Measurements from ENCODE around the gene PLOD1.

Gene PLOD1

GRCh38 chr1:11981378-11982009 lies 47.0 kb downstream of the PLOD1 start:
- H3F3A ChIP-seq (ENCODE audit: low read depth): no peaks in the 10 kb centered on the region
- H3K36me3 ChIP-seq (ENCODE audit: insufficient read depth, low read length): peaks cover 2% of the 10 kb centered on the region; the same call in 1 of the 2 replicates
- no peaks in the 10 kb centered on the region for H3K9me2 ChIP-seq (replicated peaks; ENCODE audit: low read depth, low read length)
- H2AFZ ChIP-seq (ENCODE audit: low read length): no peak overlapping the region
- peaks cover 58% of the 10 kb centered on the region for H3K79me2 ChIP-seq (ENCODE audit: insufficient read depth, low read length)
- no peak for TF ChIP-seq EZH2phosphoT487 (IDR thresholded peaks at IDR 0.05; ENCODE audit: borderline replicate concordance)
- no peak for TF ChIP-seq CTCF (conservative IDR thresholded peaks at IDR 0.05; ENCODE audit: low read length)
- H3K4me2 ChIP-seq (ENCODE audit: low read depth, low read length, poor library complexity, severe bottlenecking): peak overlapping the region; percentile 99
- peaks cover 28% of the 10 kb centered on the region for H4K20me1 ChIP-seq (ENCODE audit: insufficient read depth, low read length, poor library complexity, severe bottlenecking)
- no peaks in the 10 kb centered on the region for H3K27me3 ChIP-seq (ENCODE audit: insufficient read depth, low read length, poor library complexity, severe bottlenecking)
- H3K4me3 ChIP-seq (ENCODE audit: low read length, poor library complexity, severe bottlenecking): peak overlapping the region; percentile 100
- H3K9ac ChIP-seq (ENCODE audit: low read depth, low read length, poor library complexity, severe bottlenecking): peak overlapping the region; percentile 97
- no peaks in the 10 kb centered on the region for H3K9me3 ChIP-seq (ENCODE audit: insufficient read depth, low read depth, low read length)
- peaks cover 45% of the 10 kb centered on the region for H3K4me1 ChIP-seq (ENCODE audit: insufficient read depth, low read length, poor library complexity, severe bottlenecking)

DNA sequence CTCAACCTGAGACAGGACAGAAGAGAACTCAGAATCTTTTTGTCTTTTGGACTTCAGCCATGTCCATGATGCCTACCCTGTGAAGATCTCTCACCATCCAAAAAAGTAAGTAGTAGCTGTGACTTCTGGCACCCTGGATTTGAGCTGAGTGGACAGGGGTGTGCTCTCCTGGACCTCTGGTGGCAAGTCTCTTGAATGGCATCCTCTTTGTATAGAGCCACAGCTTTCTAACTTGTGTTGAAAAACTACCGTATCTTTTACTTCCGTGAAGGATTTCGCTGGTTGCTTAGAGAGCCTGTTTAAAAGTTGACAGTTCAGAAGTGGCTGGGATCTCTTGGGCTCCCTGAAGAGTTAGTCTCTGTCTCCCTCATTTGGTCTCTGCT lies 47.5 kb downstream of the PLOD1 start:
- peaks cover 63% of the 10 kb centered on the region for H3K79me2 ChIP-seq (ENCODE audit: insufficient read depth, low read length)
- H3K9me2 ChIP-seq (replicated peaks; ENCODE audit: low read depth, low read length): no peaks in the 10 kb centered on the region
- TF ChIP-seq EZH2phosphoT487 (IDR thresholded peaks at IDR 0.05; ENCODE audit: borderline replicate concordance): no peak
- peak; percentile 69 for TF ChIP-seq CTCF (conservative IDR thresholded peaks at IDR 0.05; ENCODE audit: low read length)
- H3K9ac ChIP-seq (ENCODE audit: low read depth, low read length, poor library complexity, severe bottlenecking): peak overlapping the region; percentile 97
- peak overlapping the region; percentile 99 for H3K4me2 ChIP-seq (ENCODE audit: low read depth, low read length, poor library complexity, severe bottlenecking)
- peaks cover 2% of the 10 kb centered on the region; the same call in 1 of the 2 replicates for H3K36me3 ChIP-seq (ENCODE audit: insufficient read depth, low read length)
- H2AFZ ChIP-seq (ENCODE audit: low read length): no peak overlapping the region
- peak overlapping the region; percentile 100 for H3K4me3 ChIP-seq (ENCODE audit: low read length, poor library complexity, severe bottlenecking)
- peaks cover 45% of the 10 kb centered on the region for H3K4me1 ChIP-seq (ENCODE audit: insufficient read depth, low read length, poor library complexity, severe bottlenecking)
- no peaks in the 10 kb centered on the region for H3K9me3 ChIP-seq (ENCODE audit: insufficient read depth, low read depth, low read length)
- peaks cover 28% of the 10 kb centered on the region for H4K20me1 ChIP-seq (ENCODE audit: insufficient read depth, low read length, poor library complexity, severe bottlenecking)
- no peaks in the 10 kb centered on the region for H3F3A ChIP-seq (ENCODE audit: low read depth)
- no peaks in the 10 kb centered on the region for H3K27me3 ChIP-seq (ENCODE audit: insufficient read depth, low read length, poor library complexity, severe bottlenecking)

GRCh38 chr1:11984121-11984520 lies 49.6 kb downstream of the PLOD1 start:
- no peaks in the 10 kb centered on the region for H3K9me2 ChIP-seq (replicated peaks; ENCODE audit: low read depth, low read length)
- H3K9ac ChIP-seq (ENCODE audit: low read depth, low read length, poor library complexity, severe bottlenecking): peak overlapping the region; percentile 32
- no peaks in the 10 kb centered on the region for H3K9me3 ChIP-seq (ENCODE audit: insufficient read depth, low read depth, low read length)
- H2AFZ ChIP-seq (ENCODE audit: low read length): no peak overlapping the region
- H4K20me1 ChIP-seq (ENCODE audit: insufficient read depth, low read length, poor library complexity, severe bottlenecking): peaks cover 28% of the 10 kb centered on the region
- H3K79me2 ChIP-seq (ENCODE audit: insufficient read depth, low read length): peaks cover 71% of the 10 kb centered on the region
- peaks cover 45% of the 10 kb centered on the region for H3K4me1 ChIP-seq (ENCODE audit: insufficient read depth, low read length, poor library complexity, severe bottlenecking)
- no peaks in the 10 kb centered on the region for H3K27me3 ChIP-seq (ENCODE audit: insufficient read depth, low read length, poor library complexity, severe bottlenecking)
- H3K4me3 ChIP-seq (ENCODE audit: low read length, poor library complexity, severe bottlenecking): peak overlapping the region; percentile 41
- H3F3A ChIP-seq (ENCODE audit: low read depth): no peaks in the 10 kb centered on the region
- peak overlapping the region; percentile 99 for H3K4me2 ChIP-seq (ENCODE audit: low read depth, low read length, poor library complexity, severe bottlenecking)
- TF ChIP-seq CTCF (conservative IDR thresholded peaks at IDR 0.05; ENCODE audit: low read length): no peak
- no peak for TF ChIP-seq EZH2phosphoT487 (IDR thresholded peaks at IDR 0.05; ENCODE audit: borderline replicate concordance)
- peaks cover 4% of the 10 kb centered on the region; the same call in 1 of the 2 replicates for H3K36me3 ChIP-seq (ENCODE audit: insufficient read depth, low read length)
